ENCODE measurements around the gene SLC22A1.

DNA sequence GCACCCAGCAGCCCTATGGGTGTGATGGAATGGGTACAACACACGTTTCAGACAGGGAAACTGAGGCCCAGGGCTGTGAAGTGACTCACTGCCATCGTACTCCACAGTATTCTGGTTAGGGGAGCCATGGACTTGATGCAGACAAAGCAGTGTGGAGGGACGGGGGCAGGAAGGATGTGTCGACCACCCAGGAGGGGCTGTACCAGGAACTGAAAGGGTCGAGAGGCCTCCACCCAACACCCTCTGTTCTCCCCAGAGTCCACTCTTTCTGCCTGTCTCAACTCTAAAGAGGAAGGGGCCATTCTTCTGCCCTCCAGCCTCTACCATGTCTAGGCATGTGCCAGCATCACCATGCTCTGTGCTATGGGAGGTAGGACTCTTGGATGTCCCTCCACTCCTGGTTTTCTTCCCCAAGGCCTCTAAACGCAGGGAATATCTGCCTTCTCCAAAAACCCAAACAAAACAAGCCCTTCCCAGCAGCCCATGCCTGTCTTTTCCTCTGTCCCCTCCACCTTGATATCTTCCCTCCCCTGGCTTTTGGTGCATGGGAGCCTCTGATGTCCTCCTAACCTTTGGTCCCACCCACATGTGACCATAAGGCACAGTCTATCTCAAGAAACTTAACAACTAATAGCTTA, 7.4 kb downstream of the SLC22A1 start:
- TF ChIP-seq, protein P1, sequence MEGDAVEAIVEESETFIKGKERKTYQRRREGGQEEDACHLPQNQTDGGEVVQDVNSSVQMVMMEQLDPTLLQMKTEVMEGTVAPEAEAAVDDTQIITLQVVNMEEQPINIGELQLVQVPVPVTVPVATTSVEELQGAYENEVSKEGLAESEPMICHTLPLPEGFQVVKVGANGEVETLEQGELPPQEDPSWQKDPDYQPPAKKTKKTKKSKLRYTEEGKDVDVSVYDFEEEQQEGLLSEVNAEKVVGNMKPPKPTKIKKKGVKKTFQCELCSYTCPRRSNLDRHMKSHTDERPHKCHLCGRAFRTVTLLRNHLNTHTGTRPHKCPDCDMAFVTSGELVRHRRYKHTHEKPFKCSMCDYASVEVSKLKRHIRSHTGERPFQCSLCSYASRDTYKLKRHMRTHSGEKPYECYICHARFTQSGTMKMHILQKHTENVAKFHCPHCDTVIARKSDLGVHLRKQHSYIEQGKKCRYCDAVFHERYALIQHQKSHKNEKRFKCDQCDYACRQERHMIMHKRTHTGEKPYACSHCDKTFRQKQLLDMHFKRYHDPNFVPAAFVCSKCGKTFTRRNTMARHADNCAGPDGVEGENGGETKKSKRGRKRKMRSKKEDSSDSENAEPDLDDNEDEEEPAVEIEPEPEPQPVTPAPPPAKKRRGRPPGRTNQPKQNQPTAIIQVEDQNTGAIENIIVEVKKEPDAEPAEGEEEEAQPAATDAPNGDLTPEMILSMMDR (IDR thresholded peaks at IDR 0.05): no peak
- TF ChIP-seq POLR2A (IDR thresholded peaks at IDR 0.05): no peak

Measured in gastroesophageal sphincter (tissue), 3 donors.